ENCODE data around the gene KRTAP12-4. TPM values are rescaled to one million over a fixed set of nuclear protein-coding genes. Genes with fewer than 3 reads are reported as not detected.

The KRTAP12-4 gene
- total and polyA plus RNA-seq, 9 of the 15 experiments (the other 6 are each of a cell fraction or from before 2014, with no cell fraction given), result not detected

Small RNA genes within 50 kb of the gene (small RNA-seq; reads per million reads assigned to genes)
- not detected for gene KRTAP12-6P

Other genes with a start within 250 kb of the KRTAP12-4 start
Only the 7 nearest of the 20 such genes appear.
- not detected in 2 replicates for gene KRTAP10-9, start 27.6 kb downstream of the KRTAP12-4 start, total RNA-seq (2014; rRNA removed)
- not detected in 2 replicates for gene KRTAP10-9, start 27.6 kb downstream of the KRTAP12-4 start, total RNA-seq (2014; rRNA removed; fragmentation: Illumina TruSeq; extraction: Trizol)
- not detected in 2 replicates for gene KRTAP10-9, start 27.6 kb downstream of the KRTAP12-4 start, total RNA-seq (2015; rRNA removed; fragmentation: Illumina TruSeq; extraction: Trizol)
- not detected in 2 replicates for gene KRTAP10-9, start 27.6 kb downstream of the KRTAP12-4 start, total RNA-seq (2021)
- not detected in 2 replicates for gene KRTAP10-9, start 27.6 kb downstream of the KRTAP12-4 start, polyA plus RNA-seq (2011; rRNA removed)
- not detected in 2 replicates for gene KRTAP10-9, start 27.6 kb downstream of the KRTAP12-4 start, polyA plus RNA-seq (2014; fragmentation: Illumina TruSeq; extraction: Trizol)
- not detected for gene KRTAP10-9, start 27.6 kb downstream of the KRTAP12-4 start, polyA plus RNA-seq (2014; fragmentation: Nextera tagmentation; extraction: Ambion mirVana)
- not detected in 2 replicates for gene KRTAP10-9, start 27.6 kb downstream of the KRTAP12-4 start, polyA plus RNA-seq (2014; rRNA removed)
- not detected in 2 replicates for gene KRTAP10-10, start 17.3 kb downstream of the KRTAP12-4 start, total RNA-seq (2014; rRNA removed)
- gene KRTAP10-10, start 17.3 kb downstream of the KRTAP12-4 start, total RNA-seq (2014; rRNA removed; fragmentation: Illumina TruSeq; extraction: Trizol), result not detected in 2 replicates
- not detected in 2 replicates for gene KRTAP10-10, start 17.3 kb downstream of the KRTAP12-4 start, total RNA-seq (2015; rRNA removed; fragmentation: Illumina TruSeq; extraction: Trizol)
- not detected in 2 replicates for gene KRTAP10-10, start 17.3 kb downstream of the KRTAP12-4 start, total RNA-seq (2021)
- not detected in 2 replicates for gene KRTAP10-10, start 17.3 kb downstream of the KRTAP12-4 start, polyA plus RNA-seq (2011; rRNA removed)
- not detected in 2 replicates for gene KRTAP10-10, start 17.3 kb downstream of the KRTAP12-4 start, polyA plus RNA-seq (2014; fragmentation: Illumina TruSeq; extraction: Trizol)
- gene KRTAP10-10, start 17.3 kb downstream of the KRTAP12-4 start, polyA plus RNA-seq (2014; fragmentation: Nextera tagmentation; extraction: Ambion mirVana), result not detected
- not detected in 2 replicates for gene KRTAP10-10, start 17.3 kb downstream of the KRTAP12-4 start, polyA plus RNA-seq (2014; rRNA removed)
- not detected in 2 replicates for gene KRTAP10-11, start 8.2 kb downstream of the KRTAP12-4 start, total RNA-seq (2014; rRNA removed)
- gene KRTAP10-11, start 8.2 kb downstream of the KRTAP12-4 start, total RNA-seq (2014; rRNA removed; fragmentation: Illumina TruSeq; extraction: Trizol), result not detected in 2 replicates
- gene KRTAP10-11, start 8.2 kb downstream of the KRTAP12-4 start, total RNA-seq (2015; rRNA removed; fragmentation: Illumina TruSeq; extraction: Trizol), result not detected in 2 replicates
- not detected in 2 replicates for gene KRTAP10-11, start 8.2 kb downstream of the KRTAP12-4 start, total RNA-seq (2021)
- gene KRTAP10-11, start 8.2 kb downstream of the KRTAP12-4 start, polyA plus RNA-seq (2011; rRNA removed), result not detected in 2 replicates
- gene KRTAP10-11, start 8.2 kb downstream of the KRTAP12-4 start, polyA plus RNA-seq (2014; fragmentation: Illumina TruSeq; extraction: Trizol), result not detected in 2 replicates
- not detected for gene KRTAP10-11, start 8.2 kb downstream of the KRTAP12-4 start, polyA plus RNA-seq (2014; fragmentation: Nextera tagmentation; extraction: Ambion mirVana)
- gene KRTAP10-11, start 8.2 kb downstream of the KRTAP12-4 start, polyA plus RNA-seq (2014; rRNA removed), result not detected in 2 replicates
- gene KRTAP12-3, start 3.3 kb upstream of the KRTAP12-4 start, total RNA-seq (2014; rRNA removed), result not detected in 2 replicates
- not detected in 2 replicates for gene KRTAP12-3, start 3.3 kb upstream of the KRTAP12-4 start, total RNA-seq (2014; rRNA removed; fragmentation: Illumina TruSeq; extraction: Trizol)
- gene KRTAP12-3, start 3.3 kb upstream of the KRTAP12-4 start, total RNA-seq (2015; rRNA removed; fragmentation: Illumina TruSeq; extraction: Trizol), result not detected in 2 replicates
- not detected in 2 replicates for gene KRTAP12-3, start 3.3 kb upstream of the KRTAP12-4 start, total RNA-seq (2021)
- gene KRTAP12-3, start 3.3 kb upstream of the KRTAP12-4 start, polyA plus RNA-seq (2011; rRNA removed), result not detected in 2 replicates
- gene KRTAP12-3, start 3.3 kb upstream of the KRTAP12-4 start, polyA plus RNA-seq (2014; fragmentation: Illumina TruSeq; extraction: Trizol), result not detected in 2 replicates
- gene KRTAP12-3, start 3.3 kb upstream of the KRTAP12-4 start, polyA plus RNA-seq (2014; fragmentation: Nextera tagmentation; extraction: Ambion mirVana), result not detected
- not detected in 2 replicates for gene KRTAP12-3, start 3.3 kb upstream of the KRTAP12-4 start, polyA plus RNA-seq (2014; rRNA removed)
- gene KRTAP12-2, start 12.3 kb upstream of the KRTAP12-4 start, total RNA-seq (2014; rRNA removed), result not detected in 2 replicates
- gene KRTAP12-2, start 12.3 kb upstream of the KRTAP12-4 start, total RNA-seq (2014; rRNA removed; fragmentation: Illumina TruSeq; extraction: Trizol), result not detected in 2 replicates
- not detected in 2 replicates for gene KRTAP12-2, start 12.3 kb upstream of the KRTAP12-4 start, total RNA-seq (2015; rRNA removed; fragmentation: Illumina TruSeq; extraction: Trizol)
- not detected in 2 replicates for gene KRTAP12-2, start 12.3 kb upstream of the KRTAP12-4 start, total RNA-seq (2021)
- gene KRTAP12-2, start 12.3 kb upstream of the KRTAP12-4 start, polyA plus RNA-seq (2011; rRNA removed), result not detected in 2 replicates
- not detected in 2 replicates for gene KRTAP12-2, start 12.3 kb upstream of the KRTAP12-4 start, polyA plus RNA-seq (2014; fragmentation: Illumina TruSeq; extraction: Trizol)
- not detected for gene KRTAP12-2, start 12.3 kb upstream of the KRTAP12-4 start, polyA plus RNA-seq (2014; fragmentation: Nextera tagmentation; extraction: Ambion mirVana)
- not detected in 2 replicates for gene KRTAP12-2, start 12.3 kb upstream of the KRTAP12-4 start, polyA plus RNA-seq (2014; rRNA removed)
- not detected in 2 replicates for gene KRTAP12-1, start 27.5 kb upstream of the KRTAP12-4 start, total RNA-seq (2014; rRNA removed)
- gene KRTAP12-1, start 27.5 kb upstream of the KRTAP12-4 start, total RNA-seq (2014; rRNA removed; fragmentation: Illumina TruSeq; extraction: Trizol), result not detected in 2 replicates
- not detected in 2 replicates for gene KRTAP12-1, start 27.5 kb upstream of the KRTAP12-4 start, total RNA-seq (2015; rRNA removed; fragmentation: Illumina TruSeq; extraction: Trizol)
- not detected in 2 replicates for gene KRTAP12-1, start 27.5 kb upstream of the KRTAP12-4 start, total RNA-seq (2021)
- not detected in 2 replicates for gene KRTAP12-1, start 27.5 kb upstream of the KRTAP12-4 start, polyA plus RNA-seq (2011; rRNA removed)
- not detected in 2 replicates for gene KRTAP12-1, start 27.5 kb upstream of the KRTAP12-4 start, polyA plus RNA-seq (2014; fragmentation: Illumina TruSeq; extraction: Trizol)
- gene KRTAP12-1, start 27.5 kb upstream of the KRTAP12-4 start, polyA plus RNA-seq (2014; fragmentation: Nextera tagmentation; extraction: Ambion mirVana), result not detected
- not detected in 2 replicates for gene KRTAP12-1, start 27.5 kb upstream of the KRTAP12-4 start, polyA plus RNA-seq (2014; rRNA removed)
- gene KRTAP10-12, start 42.5 kb upstream of the KRTAP12-4 start, total RNA-seq (2014; rRNA removed), result not detected in 2 replicates
- not detected in 2 replicates for gene KRTAP10-12, start 42.5 kb upstream of the KRTAP12-4 start, total RNA-seq (2014; rRNA removed; fragmentation: Illumina TruSeq; extraction: Trizol)
- gene KRTAP10-12, start 42.5 kb upstream of the KRTAP12-4 start, total RNA-seq (2015; rRNA removed; fragmentation: Illumina TruSeq; extraction: Trizol), result not detected in 2 replicates
- gene KRTAP10-12, start 42.5 kb upstream of the KRTAP12-4 start, total RNA-seq (2021), result not detected in 2 replicates
- gene KRTAP10-12, start 42.5 kb upstream of the KRTAP12-4 start, polyA plus RNA-seq (2011; rRNA removed), result not detected in 2 replicates
- not detected in 2 replicates for gene KRTAP10-12, start 42.5 kb upstream of the KRTAP12-4 start, polyA plus RNA-seq (2014; fragmentation: Illumina TruSeq; extraction: Trizol)
- not detected for gene KRTAP10-12, start 42.5 kb upstream of the KRTAP12-4 start, polyA plus RNA-seq (2014; fragmentation: Nextera tagmentation; extraction: Ambion mirVana)
- not detected in 2 replicates for gene KRTAP10-12, start 42.5 kb upstream of the KRTAP12-4 start, polyA plus RNA-seq (2014; rRNA removed)